Endothelial cell (in vitro differentiated cells): ENCODE measurements around the gene MYL6B. TPM values are rescaled to one million over a fixed set of nuclear protein-coding genes. Genes with fewer than 3 reads are reported as not detected.

Source experiments
- DNase-seq: peaks from one replicate; pipeline ENCODE4 v3.0.0; 2021; ENCODE audit warnings: low spot score
- H3K27ac Mint-ChIP-seq: one replicate; pipeline ENCODE4 v1.8.0; 2021; ENCODE audit warnings: mixed read lengths, inconsistent platforms; ENCODE audit not compliant: unreplicated experiment
- H3K27me3 Mint-ChIP-seq: one replicate; pipeline ENCODE4 v1.8.0; 2021; ENCODE audit warnings: mild to moderate bottlenecking, moderate library complexity, mixed read lengths, inconsistent platforms; ENCODE audit not compliant: unreplicated experiment
- H3K36me3 Mint-ChIP-seq: one replicate; pipeline ENCODE4 v1.8.0; 2021; ENCODE audit warnings: mild to moderate bottlenecking, low read depth, mixed read lengths, inconsistent platforms; ENCODE audit not compliant: unreplicated experiment
- H3K4me1 Mint-ChIP-seq: one replicate; pipeline ENCODE4 v1.8.0; 2021; ENCODE audit warnings: mild to moderate bottlenecking, mixed read lengths, inconsistent platforms; ENCODE audit not compliant: unreplicated experiment
- H3K4me3 Mint-ChIP-seq: one replicate; pipeline ENCODE4 v1.8.0; 2021; ENCODE audit warnings: mild to moderate bottlenecking, mixed read lengths, inconsistent platforms; ENCODE audit not compliant: unreplicated experiment
- H3K9me3 Mint-ChIP-seq: one replicate; pipeline ENCODE4 v1.8.0; 2021; ENCODE audit warnings: mixed read lengths, inconsistent platforms; ENCODE audit not compliant: unreplicated experiment
- CTCF ChIP-seq: fragments of 200-600 bp; sonication (generic); IDR thresholded peaks from one replicate; pipeline ENCODE4 v1.5.0; 2021; ENCODE audit warnings: antibody characterized with exemption; ENCODE audit not compliant: unreplicated experiment
- total RNA-seq: library from RNA; stranded (reverse); fragmentation: NEBNext Ultra II Directional; extraction: Animal tissue kit (Norgen Biotek cat#: 25700); gene quantifications from one replicate; pipeline ENCODE4 v1.2.1, GENCODE V29; 2021; ENCODE audit not compliant: unreplicated experiment

Gene MYL6B
- total RNA-seq, 1 donor from 2014 or later, result 170 TPM

DNA sequence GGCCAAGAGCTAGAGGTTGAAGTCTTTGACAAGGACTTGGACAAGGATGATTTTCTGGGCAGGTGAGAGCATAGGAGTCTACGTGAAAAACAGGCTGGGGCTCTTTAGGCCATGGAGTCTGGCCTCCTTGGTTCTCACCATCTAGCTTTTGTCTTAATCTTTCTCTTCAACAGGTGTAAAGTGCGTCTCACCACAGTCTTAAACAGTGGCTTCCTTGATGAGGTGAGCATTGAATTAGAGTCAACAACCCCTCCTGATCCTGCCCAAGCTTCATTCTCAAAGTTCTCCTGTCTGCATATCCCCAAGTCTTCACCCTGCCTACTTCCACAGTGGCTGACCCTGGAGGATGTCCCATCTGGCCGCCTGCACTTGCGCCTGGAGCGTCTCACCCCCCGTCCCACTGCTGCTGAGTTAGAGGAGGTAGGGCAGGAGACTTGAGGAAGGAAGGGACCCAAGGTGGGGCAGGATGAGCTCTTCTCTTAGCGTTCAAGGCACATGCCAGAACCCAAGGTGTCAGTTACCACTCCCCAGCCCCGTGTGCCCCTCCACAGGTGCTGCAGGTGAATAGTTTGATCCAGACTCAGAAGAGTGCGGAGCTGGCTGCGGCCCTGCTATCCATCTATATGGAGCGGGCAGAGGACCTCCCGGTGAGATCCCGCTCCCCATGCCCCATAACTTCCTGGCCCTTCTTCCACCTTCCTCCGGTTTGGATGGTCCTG lies 14.4 kb upstream of the MYL6B start:
- Mint-ChIP-seq H3K9me3 (no peaks in the 10 kb centered on the region), H3K4me3 (peak overlapping the region; percentile 81), H3K27me3 (peaks cover 16% of the 10 kb centered on the region), H3K27ac (no peak overlapping the region), H3K4me1 (peaks cover 23% of the 10 kb centered on the region), H3K36me3 (peaks cover 77% of the 10 kb centered on the region)
- TF ChIP-seq CTCF, result no peak
- DNase-seq, result no peak

- peaks cover 56% of the 10 kb centered on the region for H3K4me1 Mint-ChIP-seq
- H3K36me3 Mint-ChIP-seq, result peaks cover 70% of the 10 kb centered on the region
- peak overlapping the region; percentile 99 for H3K27ac Mint-ChIP-seq
- peak overlapping the region; percentile 80 for H3K4me3 Mint-ChIP-seq
- no peaks in the 10 kb centered on the region for H3K9me3 Mint-ChIP-seq
- TF ChIP-seq CTCF, result no peak
- peaks cover 13% of the 10 kb centered on the region for H3K27me3 Mint-ChIP-seq
- no peak for DNase-seq
Observed at GRCh38 chr12:56141946-56142784, 10.2 kb upstream of the MYL6B start.

- TF ChIP-seq CTCF, result no peak
- H3K9me3 Mint-ChIP-seq, result no peaks in the 10 kb centered on the region
- peaks cover 61% of the 10 kb centered on the region for H3K36me3 Mint-ChIP-seq
- H3K4me3 Mint-ChIP-seq, result peak overlapping the region; percentile 80
- no peak for DNase-seq
- H3K27me3 Mint-ChIP-seq, result peaks cover 10% of the 10 kb centered on the region
- H3K27ac Mint-ChIP-seq, result peak overlapping the region; percentile 99
- peaks cover 56% of the 10 kb centered on the region for H3K4me1 Mint-ChIP-seq
Observed at GRCh38 chr12:56143217-56143616, 9.2 kb upstream of the MYL6B start.

DNA sequence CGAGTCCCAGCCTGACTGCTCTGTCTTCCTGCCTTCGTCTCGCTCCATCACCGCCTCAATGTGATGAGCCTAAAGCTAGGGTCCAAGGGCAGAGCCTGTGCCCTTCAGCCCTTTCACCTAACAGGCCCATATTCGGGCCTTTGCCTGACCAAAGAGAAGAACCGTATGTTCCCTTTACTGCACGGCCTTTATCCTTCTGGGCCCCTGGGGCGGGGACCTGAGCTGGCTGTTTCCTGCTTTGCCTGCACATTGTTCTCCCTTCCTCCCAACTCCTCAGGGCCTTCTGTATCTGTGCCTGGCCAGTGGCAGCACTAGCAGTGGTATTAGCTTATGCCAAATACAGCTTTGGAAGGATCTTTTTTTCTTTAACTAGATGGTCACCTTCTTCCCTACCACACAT lies 8.5 kb upstream of the MYL6B start:
- DNase-seq, result peak; percentile 50
- Mint-ChIP-seq H3K4me3 (peak overlapping the region; percentile 83), H3K27ac (peak overlapping the region; percentile 99), H3K9me3 (no peaks in the 10 kb centered on the region), H3K4me1 (peaks cover 56% of the 10 kb centered on the region), H3K27me3 (peaks cover 8% of the 10 kb centered on the region), H3K36me3 (peaks cover 54% of the 10 kb centered on the region)
- TF ChIP-seq CTCF, result no peak

- H3K27me3 Mint-ChIP-seq, result peaks cover 8% of the 10 kb centered on the region
- peak overlapping the region; percentile 47 for H3K4me3 Mint-ChIP-seq
- no peaks in the 10 kb centered on the region for H3K9me3 Mint-ChIP-seq
- no peak for DNase-seq
- TF ChIP-seq CTCF, result no peak
- H3K36me3 Mint-ChIP-seq, result peaks cover 43% of the 10 kb centered on the region
- H3K27ac Mint-ChIP-seq, result no peak overlapping the region
- H3K4me1 Mint-ChIP-seq, result peaks cover 52% of the 10 kb centered on the region
Observed at GRCh38 chr12:56145217-56145616, 7.2 kb upstream of the MYL6B start.
